ENCODE measurements around the gene SHMT2.

- TF ChIP-seq DMTF1 (CRISPR knock-in tag; IDR thresholded peaks at IDR 0.05) (no peak), SUZ12 (IDR thresholded peaks at IDR 0.05; ENCODE audit: low read depth, low read length) (no peak), ZNF274 (CRISPR knock-in tag; IDR thresholded peaks at IDR 0.05) (no peak), FOXA1 (IDR thresholded peaks at IDR 0.05) (no peak), FOXA1 (CRISPR knock-in tag; IDR thresholded peaks at IDR 0.05) (no peak), CEBPB (IDR thresholded peaks at IDR 0.05; ENCODE audit: borderline replicate concordance, low read depth, low read length) (no peak), MIXL1 (CRISPR knock-in tag; IDR thresholded peaks at IDR 0.05) (no peak), ZNF160 (CRISPR knock-in tag; IDR thresholded peaks at IDR 0.05) (no peak), NFIC (IDR thresholded peaks at IDR 0.05; ENCODE audit: low read length) (no peak), NFYB (CRISPR knock-in tag; IDR thresholded peaks at IDR 0.05) (no peak)
These were observed 20.8 kb upstream of the SHMT2 start for GRCh38 chr12:57208631-57209282.

All from HepG2 (cell line).